ENCODE measurements around the gene ZFP36L1.
A peak's percentile ranks its signal among the peaks of the same experiment; 100 is the strongest.

ZFP36L1 gene

DNA sequence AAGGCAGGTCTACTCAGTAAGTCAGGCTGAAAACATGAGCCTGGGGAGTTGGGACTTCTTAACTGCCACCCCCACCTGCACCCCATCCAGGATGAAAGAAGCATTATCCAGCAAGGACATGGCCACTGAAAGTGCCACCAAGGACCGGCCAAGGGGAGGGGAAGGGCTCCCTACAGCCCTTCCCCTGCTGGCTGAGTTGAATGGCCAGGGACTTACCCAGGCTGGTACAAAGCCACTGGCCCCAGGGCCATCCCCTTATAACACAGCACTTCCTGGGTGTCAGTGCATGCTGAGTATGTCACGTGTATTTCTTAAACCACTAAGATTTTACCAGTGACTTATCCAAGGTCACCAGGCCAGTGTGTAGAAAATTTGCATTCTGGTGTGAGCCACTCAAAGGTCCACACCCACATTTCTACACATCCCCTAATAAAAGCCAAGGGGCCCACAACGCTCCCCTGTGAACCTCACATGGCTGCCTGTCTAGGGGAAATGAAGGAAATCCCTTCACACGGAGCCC is 29.3 kb upstream of the ZFP36L1 start:
- no peaks in the 10 kb centered on the region for H3K36me3 Mint-ChIP-seq (ENCODE audit: low read depth)
- peaks cover 27% of the 10 kb centered on the region for H3K4me1 Mint-ChIP-seq (ENCODE audit: low read depth)
- H3K4me3 Mint-ChIP-seq = no peak overlapping the region
- H3K9me3 Mint-ChIP-seq = no peaks in the 10 kb centered on the region
- peak overlapping the region; percentile 60 for H3K27ac Mint-ChIP-seq
- no peak for DNase-seq (ENCODE audit: low spot score)
- peaks cover 3% of the 10 kb centered on the region for H3K27me3 Mint-ChIP-seq (ENCODE audit: low read depth)

DNA sequence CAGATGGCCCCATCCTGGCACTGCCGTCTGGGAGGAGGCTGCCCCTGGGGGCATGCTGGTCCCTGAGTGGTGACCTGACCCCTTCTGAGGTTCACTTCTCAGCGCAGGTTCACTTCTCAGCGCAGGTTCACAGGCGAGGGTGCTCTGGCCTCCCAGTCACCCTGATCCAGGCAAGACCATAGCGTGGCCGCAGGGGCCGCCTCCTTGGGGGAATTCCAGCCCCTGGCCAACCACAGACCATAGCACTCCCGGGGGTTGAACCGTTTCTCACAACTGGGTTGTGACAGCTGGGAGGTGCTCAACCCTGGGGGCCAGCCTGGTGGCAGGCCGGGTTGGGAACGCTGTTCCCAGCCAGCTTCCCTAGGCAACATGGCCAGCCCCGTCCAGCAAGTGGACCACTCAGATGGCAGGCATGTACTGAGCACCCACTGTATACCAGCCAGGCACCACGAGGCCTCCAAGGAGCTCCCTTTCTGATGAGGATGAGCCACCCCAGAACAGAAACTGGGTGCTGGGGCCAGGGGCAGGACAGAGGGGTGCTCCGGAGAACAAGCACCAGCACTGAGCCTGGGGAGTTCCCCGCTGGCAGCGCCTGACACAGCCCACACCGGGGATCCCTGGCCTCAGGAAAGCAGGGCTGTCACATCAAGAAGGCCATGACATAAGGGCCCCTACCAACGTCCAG is 28.3 kb upstream of the ZFP36L1 start:
- no peak for DNase-seq (ENCODE audit: low spot score)
- Mint-ChIP-seq H3K4me3 (no peak overlapping the region), H3K36me3 (ENCODE audit: low read depth) (no peaks in the 10 kb centered on the region), H3K27me3 (ENCODE audit: low read depth) (no peaks in the 10 kb centered on the region), H3K4me1 (ENCODE audit: low read depth) (peaks cover 31% of the 10 kb centered on the region), H3K27ac (peak overlapping the region; percentile 75), H3K9me3 (no peaks in the 10 kb centered on the region)

DNA sequence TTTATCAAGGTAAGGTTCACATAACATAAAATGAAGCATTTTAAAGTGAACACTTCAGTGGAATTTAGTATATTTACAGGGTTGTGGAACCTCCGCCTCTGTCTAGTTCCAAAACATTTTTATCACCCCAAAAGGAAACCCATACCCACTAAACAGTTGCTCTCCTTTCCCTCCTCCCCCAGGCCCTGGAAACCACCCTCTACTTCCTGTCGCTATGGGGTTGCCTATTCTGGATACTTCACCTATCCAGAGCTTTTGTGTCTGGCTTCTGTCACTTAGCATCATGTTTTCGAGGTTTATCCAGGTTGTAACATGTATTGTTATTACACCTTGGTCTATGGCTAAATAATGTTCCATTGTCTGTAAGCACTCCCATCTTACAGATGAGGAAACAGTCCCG is 27.7 kb upstream of the ZFP36L1 start:
- no peak for DNase-seq (ENCODE audit: low spot score)
- Mint-ChIP-seq H3K27me3 (ENCODE audit: low read depth) (no peaks in the 10 kb centered on the region), H3K36me3 (ENCODE audit: low read depth) (no peaks in the 10 kb centered on the region), H3K27ac (peak overlapping the region; percentile 75), H3K4me3 (peak overlapping the region; percentile 37), H3K4me1 (ENCODE audit: low read depth) (peaks cover 37% of the 10 kb centered on the region), H3K9me3 (no peaks in the 10 kb centered on the region)

DNA sequence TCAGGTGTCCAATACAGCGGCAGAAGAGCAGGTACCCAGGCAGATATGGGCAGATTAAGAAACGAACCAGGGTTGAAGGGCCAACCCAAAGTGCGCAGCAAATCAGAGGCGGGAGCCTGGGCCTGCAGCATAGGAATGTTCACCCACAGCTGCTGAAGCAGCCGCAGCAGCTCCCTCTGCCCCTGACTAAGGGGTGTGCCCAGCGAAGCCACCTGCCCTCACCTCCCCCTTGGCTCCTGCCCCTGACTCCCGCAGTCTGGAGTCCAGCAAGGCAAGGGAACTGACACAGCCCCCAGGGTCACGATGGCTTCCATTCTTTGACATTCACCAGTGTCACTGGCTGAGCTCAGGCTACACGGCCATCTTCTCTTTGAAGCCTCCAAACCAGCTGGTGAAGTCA is 27.3 kb upstream of the ZFP36L1 start:
- H3K27ac Mint-ChIP-seq = peak overlapping the region; percentile 75
- H3K9me3 Mint-ChIP-seq = no peaks in the 10 kb centered on the region
- peak overlapping the region; percentile 37 for H3K4me3 Mint-ChIP-seq
- no peaks in the 10 kb centered on the region for H3K27me3 Mint-ChIP-seq (ENCODE audit: low read depth)
- no peaks in the 10 kb centered on the region for H3K36me3 Mint-ChIP-seq (ENCODE audit: low read depth)
- H3K4me1 Mint-ChIP-seq (ENCODE audit: low read depth) = peaks cover 41% of the 10 kb centered on the region
- DNase-seq (ENCODE audit: low spot score) = no peak

DNA sequence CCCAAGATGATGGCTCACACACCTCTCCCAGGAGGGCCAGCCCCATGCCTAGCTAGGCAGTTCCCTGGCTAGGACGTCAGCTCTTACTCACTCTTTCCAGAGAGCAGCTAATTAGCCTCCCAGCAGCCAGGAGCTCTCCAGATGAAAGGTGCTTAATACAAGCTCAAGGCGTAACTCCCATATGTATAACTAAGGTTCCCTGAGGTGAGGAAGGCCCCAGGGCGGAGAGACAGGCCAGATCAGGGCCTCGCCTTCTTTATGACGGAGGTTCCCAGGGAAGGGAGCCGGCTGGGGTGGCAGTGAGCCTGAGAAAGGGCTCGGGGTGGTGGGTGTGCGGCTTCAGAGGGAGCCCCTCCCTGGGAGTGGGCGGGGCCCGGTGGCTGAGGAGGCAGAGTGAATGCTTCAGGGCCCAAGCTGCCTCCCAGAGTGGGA is 26.4 kb upstream of the ZFP36L1 start:
- peak; percentile 51 for DNase-seq (ENCODE audit: low spot score)
- Mint-ChIP-seq H3K9me3 (no peaks in the 10 kb centered on the region), H3K27me3 (ENCODE audit: low read depth) (no peaks in the 10 kb centered on the region), H3K27ac (peak overlapping the region; percentile 52), H3K4me1 (ENCODE audit: low read depth) (peaks cover 49% of the 10 kb centered on the region), H3K36me3 (ENCODE audit: low read depth) (no peaks in the 10 kb centered on the region), H3K4me3 (no peak overlapping the region)

DNA sequence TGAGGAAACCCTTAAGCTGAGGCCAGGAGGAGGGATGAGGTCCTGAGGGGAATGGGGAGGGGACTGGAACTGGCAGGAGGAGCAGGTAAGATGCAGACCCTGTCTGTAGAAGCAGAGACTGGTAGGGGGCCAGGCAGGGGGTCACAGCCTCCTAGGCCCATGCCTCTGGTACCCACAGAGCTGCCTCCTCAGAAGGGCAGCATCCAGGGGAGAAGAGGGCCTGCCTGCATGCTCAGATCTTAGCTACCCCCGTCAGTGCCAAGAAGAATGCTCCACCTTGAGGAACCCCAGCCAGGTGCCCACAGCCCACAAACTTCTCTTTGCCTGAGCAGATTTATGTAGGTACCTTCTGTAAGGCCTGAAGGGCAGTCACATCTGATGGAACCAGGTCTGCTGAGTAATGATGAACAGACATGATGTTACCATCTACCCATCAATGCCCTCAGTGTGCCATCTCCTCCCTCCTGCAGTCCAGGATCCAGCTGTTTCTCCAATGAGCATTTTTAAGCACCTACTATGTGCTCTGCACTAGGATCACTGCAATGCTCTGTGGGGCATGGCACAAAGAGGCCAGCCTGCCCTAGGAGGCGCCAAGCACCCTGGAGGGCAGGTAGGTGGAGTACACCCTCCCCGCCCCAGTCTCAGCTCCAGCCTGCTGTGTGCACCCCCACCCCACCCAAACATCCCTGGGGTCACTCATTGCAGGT is 24.8 kb upstream of the ZFP36L1 start:
- H3K9me3 Mint-ChIP-seq = no peaks in the 10 kb centered on the region
- peaks cover 62% of the 10 kb centered on the region for H3K4me1 Mint-ChIP-seq (ENCODE audit: low read depth)
- DNase-seq (ENCODE audit: low spot score) = no peak
- no peak overlapping the region for H3K4me3 Mint-ChIP-seq
- H3K36me3 Mint-ChIP-seq (ENCODE audit: low read depth) = no peaks in the 10 kb centered on the region
- no peaks in the 10 kb centered on the region for H3K27me3 Mint-ChIP-seq (ENCODE audit: low read depth)
- H3K27ac Mint-ChIP-seq = peak overlapping the region; percentile 86

DNA sequence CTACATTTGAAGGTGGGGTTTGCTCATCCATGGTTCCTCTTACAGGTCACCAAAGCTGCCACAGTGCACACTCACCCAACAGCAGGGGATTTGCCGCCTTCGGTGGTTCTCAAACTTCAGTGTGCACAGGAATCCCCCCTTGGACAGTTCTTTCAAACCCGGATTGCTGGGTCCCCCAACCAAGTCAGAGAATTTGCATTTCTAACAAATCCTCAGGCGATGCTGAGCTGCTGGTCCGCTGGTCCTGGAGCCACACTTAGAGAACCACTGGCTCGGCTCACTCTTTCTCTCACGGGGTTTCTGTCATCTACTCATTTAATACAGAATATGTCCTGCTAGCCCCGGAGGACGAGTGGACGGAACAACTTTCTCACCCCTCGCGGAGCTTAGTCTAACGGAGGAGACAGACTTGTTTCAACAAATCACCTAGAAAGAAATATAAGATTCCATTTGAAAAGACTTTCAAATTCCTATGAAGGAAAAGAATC is 24.1 kb upstream of the ZFP36L1 start:
- no peaks in the 10 kb centered on the region for H3K27me3 Mint-ChIP-seq (ENCODE audit: low read depth)
- H3K9me3 Mint-ChIP-seq = no peaks in the 10 kb centered on the region
- H3K4me1 Mint-ChIP-seq (ENCODE audit: low read depth) = peaks cover 60% of the 10 kb centered on the region
- DNase-seq (ENCODE audit: low spot score) = no peak
- peak overlapping the region; percentile 74 for H3K4me3 Mint-ChIP-seq
- H3K36me3 Mint-ChIP-seq (ENCODE audit: low read depth) = no peaks in the 10 kb centered on the region
- H3K27ac Mint-ChIP-seq = peak overlapping the region; percentile 86

DNA sequence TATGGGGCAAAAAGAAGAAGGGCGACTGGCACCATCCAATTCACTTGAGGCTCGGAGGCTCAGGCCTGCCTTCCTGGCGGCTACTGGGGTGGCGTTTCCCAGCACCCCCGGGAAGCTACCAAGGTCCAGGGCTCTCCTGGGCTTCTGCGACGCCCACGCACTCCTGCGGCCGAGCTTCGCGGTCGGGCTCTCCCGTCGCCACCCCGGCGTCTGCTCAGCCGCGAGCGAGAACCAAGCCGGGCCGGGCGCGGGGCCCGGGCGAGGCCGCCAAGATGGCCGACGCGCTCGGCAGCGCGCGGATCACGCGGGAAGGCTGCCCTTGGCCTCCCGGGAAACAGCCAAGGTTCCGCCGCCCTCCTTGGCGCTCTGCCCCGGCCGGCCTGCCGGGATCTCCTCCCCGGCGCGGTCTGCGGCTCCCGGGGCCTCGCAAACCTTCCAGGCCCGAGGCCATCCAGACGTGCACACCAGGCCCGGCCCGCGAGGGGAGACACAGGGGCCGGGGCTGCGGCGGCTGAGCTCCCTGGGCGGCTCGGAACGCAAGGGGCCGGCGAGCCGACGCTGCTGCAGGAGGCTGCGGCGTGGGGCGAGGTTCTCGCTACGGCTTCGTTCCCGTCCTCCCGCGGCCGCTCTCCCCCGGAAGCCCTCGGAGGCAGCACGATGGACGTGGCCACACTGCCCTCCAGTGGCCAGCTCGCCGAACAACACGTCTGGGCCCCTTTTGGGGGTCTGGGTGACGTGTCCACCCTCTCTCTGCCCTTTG is 23.5 kb upstream of the ZFP36L1 start:
- Mint-ChIP-seq H3K36me3 (ENCODE audit: low read depth) (peaks cover 2% of the 10 kb centered on the region), H3K27me3 (ENCODE audit: low read depth) (no peaks in the 10 kb centered on the region), H3K4me3 (peak overlapping the region; percentile 78), H3K9me3 (no peaks in the 10 kb centered on the region), H3K4me1 (ENCODE audit: low read depth) (peaks cover 55% of the 10 kb centered on the region), H3K27ac (peak overlapping the region; percentile 86)
- DNase-seq (ENCODE audit: low spot score) = peak; percentile 83

DNA sequence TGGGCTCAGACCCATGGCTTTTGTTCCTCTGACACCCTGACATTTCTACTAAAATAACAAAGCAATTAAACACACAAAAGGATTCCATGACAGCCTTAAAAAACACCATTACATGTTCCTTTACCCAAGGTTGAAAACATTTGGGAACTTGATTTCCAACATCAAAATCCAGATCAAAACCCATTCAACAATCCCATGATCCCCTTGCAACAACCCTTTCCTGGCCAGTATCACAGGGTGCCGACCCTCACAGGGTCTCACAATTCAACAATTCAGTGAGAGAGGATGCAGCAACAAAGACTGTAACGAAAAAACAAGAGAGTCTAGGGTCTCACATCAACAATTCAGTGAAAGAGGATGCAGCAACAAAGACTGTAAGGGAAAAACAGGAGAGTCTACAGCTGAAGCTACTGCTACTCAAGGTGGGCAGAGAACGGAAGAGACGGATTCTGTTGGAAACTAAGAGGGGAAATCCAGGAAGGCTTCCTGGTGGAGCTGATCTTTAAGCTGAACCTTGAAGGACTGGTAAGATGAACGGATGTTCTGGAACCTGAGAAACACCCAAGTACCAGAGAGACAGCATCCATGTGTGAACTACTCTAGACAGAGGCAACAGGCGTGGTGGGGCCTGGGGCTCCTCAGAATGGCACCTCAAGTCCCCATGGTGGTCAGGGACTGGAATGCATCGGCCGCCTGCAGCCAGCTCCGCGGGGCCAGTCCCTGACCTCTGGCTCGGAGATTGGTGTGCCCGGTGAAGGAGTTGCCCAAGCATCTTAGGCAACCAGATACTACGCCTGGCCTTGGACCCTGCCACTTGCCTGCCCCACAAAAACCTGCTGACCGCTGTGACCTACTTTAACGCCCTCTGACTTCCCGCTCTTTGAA is 22.7 kb upstream of the ZFP36L1 start:
- peaks cover 50% of the 10 kb centered on the region for H3K4me1 Mint-ChIP-seq (ENCODE audit: low read depth)

DNA sequence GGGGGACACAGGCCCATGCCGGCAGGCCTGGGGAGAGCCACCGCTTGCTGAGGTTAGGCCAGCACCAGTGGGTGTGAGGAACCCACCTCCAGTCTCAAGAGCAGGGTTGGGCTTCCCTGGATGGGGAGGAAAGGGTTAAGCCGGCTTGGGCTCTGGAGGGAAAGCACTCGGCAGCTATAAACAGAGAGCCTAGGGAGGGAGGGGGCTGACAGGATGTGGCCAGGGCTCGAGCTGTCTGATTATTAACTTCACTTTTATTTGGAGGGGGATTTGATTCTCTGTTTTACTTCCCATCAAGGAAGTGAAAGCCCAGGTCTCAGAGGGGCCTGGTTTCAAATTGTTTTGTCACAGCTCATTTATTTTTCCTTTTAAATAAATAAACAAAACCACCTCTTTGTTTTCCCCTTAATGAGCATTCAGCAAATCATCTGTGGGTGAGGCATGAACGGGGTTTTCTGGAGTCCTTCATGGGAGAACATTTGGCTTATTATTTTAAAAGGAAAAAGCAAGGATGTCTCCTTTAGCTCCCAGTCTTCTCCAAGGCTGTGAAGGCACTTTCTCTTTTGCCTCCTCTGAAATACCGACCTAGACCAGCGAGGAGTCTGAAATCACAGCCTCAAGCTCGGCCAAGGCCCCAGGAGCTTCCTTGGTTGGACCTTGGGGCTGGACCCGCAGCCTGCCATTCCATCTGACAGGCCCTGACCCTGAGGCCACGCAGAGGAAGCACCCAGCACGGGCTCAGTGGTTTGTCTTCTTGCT is 21.9 kb upstream of the ZFP36L1 start:
- Mint-ChIP-seq H3K27me3 (ENCODE audit: low read depth) (no peaks in the 10 kb centered on the region), H3K36me3 (ENCODE audit: low read depth) (peaks cover 2% of the 10 kb centered on the region), H3K27ac (peak overlapping the region; percentile 86), H3K9me3 (no peaks in the 10 kb centered on the region), H3K4me1 (ENCODE audit: low read depth) (peaks cover 43% of the 10 kb centered on the region), H3K4me3 (peak overlapping the region; percentile 78)
- DNase-seq (ENCODE audit: low spot score) = no peak

More for the DNA sequence above, 22.7 kb upstream of the ZFP36L1 start:
- H3K9me3 Mint-ChIP-seq = no peaks in the 10 kb centered on the region
- peak overlapping the region; percentile 78 for H3K4me3 Mint-ChIP-seq
- H3K27ac Mint-ChIP-seq = peak overlapping the region; percentile 86
- peaks cover 2% of the 10 kb centered on the region for H3K36me3 Mint-ChIP-seq (ENCODE audit: low read depth)
- no peaks in the 10 kb centered on the region for H3K27me3 Mint-ChIP-seq (ENCODE audit: low read depth)
- DNase-seq (ENCODE audit: low spot score) = no peak

DNA sequence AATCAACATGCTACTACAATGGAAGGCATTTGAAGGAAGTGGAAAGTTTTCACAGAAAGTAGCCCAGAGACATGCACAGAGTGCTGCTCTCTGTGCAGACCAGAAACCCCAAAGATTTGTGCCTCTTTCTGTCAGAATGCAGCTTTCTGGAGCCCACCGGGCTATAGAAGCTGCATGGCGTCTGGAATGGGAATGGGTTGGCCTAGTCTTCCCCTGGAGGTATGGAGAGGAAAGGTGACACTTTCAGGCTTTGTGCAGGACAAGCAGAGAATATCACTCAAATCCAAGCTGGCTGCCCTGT is 21.3 kb upstream of the ZFP36L1 start:
- no peaks in the 10 kb centered on the region for H3K27me3 Mint-ChIP-seq (ENCODE audit: low read depth)
- peak overlapping the region; percentile 86 for H3K27ac Mint-ChIP-seq
- peak overlapping the region; percentile 78 for H3K4me3 Mint-ChIP-seq
- DNase-seq (ENCODE audit: low spot score) = no peak
- peaks cover 2% of the 10 kb centered on the region for H3K36me3 Mint-ChIP-seq (ENCODE audit: low read depth)
- peaks cover 38% of the 10 kb centered on the region for H3K4me1 Mint-ChIP-seq (ENCODE audit: low read depth)
- H3K9me3 Mint-ChIP-seq = no peaks in the 10 kb centered on the region

DNA sequence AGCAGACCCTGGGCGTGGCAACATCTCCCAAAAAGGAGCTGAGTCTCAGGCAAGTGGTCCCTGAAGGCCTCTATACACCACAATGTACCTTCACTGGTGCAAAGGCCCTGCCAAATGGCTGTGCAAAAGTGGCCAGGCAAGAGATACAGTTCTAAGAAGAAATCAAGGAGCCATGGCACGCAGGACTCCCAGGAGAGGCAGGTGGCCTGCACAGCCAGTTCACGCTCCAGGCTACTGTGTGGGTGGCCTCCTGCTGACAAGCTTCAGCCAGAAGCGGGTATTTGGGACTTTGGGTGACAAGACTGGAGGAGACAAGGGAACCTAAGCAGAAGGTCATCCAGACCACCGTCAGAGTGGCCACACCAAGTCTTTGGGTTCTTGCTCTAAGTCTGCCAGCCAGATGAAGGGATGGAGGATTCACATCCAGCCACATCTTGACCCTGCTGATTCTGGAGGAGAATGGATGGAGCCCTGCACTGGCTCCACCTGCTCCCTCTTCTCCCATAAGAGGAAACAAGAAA is 20.5 kb upstream of the ZFP36L1 start:
- Mint-ChIP-seq H3K36me3 (ENCODE audit: low read depth) (peaks cover 2% of the 10 kb centered on the region), H3K4me3 (no peak overlapping the region), H3K27ac (no peak overlapping the region), H3K4me1 (ENCODE audit: low read depth) (peaks cover 35% of the 10 kb centered on the region), H3K27me3 (ENCODE audit: low read depth) (no peaks in the 10 kb centered on the region), H3K9me3 (no peaks in the 10 kb centered on the region)
- DNase-seq (ENCODE audit: low spot score) = no peak
